SU-DHL-6 (cell line): Measurements from ENCODE around the gene CCDC85C.

Source experiments
- EZH2phosphoT487 ChIP-seq: fragments of 200-600 bp; sonication (generic), shearing (Covaris generic); conservative IDR thresholded peaks from 2 replicates; pipeline ENCODE4 v1.6.1; 2018; ENCODE audit warnings: mild to moderate bottlenecking, antibody characterized with exemption, low read length, moderate library complexity, mixed read lengths
- TF ChIP-seq, protein P1 (sequence below): fragments of 200-600 bp; sonication (generic); IDR thresholded peaks from one replicate; pipeline ENCODE4 v1.5.1; 2017; ENCODE audit warnings: antibody characterized with exemption, mild to moderate bottlenecking, low read length, moderate library complexity; ENCODE audit not compliant: insufficient read depth, poor library complexity, severe bottlenecking

DNA sequence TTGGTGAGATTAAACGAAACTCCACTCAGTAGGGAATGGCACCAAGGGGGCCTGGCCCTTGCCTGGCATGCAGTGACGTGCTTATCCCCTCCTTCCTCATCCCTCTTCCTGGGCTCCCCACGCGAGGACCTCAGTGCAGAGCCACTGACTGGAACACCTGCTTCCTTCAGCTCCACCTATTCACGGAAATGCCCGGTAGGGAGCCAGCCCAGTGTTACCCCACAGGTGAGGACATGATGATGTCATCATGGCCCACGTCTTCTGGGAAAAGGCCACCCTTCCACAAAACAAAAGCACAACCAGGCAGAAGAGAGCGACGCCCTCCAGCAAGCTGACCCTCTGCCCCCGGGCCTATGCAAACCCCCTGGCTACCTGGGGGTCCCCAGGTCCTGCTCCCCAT, 42.1 kb downstream of the CCDC85C start:
- no peak for TF ChIP-seq EZH2phosphoT487
- TF ChIP-seq, protein P1, sequence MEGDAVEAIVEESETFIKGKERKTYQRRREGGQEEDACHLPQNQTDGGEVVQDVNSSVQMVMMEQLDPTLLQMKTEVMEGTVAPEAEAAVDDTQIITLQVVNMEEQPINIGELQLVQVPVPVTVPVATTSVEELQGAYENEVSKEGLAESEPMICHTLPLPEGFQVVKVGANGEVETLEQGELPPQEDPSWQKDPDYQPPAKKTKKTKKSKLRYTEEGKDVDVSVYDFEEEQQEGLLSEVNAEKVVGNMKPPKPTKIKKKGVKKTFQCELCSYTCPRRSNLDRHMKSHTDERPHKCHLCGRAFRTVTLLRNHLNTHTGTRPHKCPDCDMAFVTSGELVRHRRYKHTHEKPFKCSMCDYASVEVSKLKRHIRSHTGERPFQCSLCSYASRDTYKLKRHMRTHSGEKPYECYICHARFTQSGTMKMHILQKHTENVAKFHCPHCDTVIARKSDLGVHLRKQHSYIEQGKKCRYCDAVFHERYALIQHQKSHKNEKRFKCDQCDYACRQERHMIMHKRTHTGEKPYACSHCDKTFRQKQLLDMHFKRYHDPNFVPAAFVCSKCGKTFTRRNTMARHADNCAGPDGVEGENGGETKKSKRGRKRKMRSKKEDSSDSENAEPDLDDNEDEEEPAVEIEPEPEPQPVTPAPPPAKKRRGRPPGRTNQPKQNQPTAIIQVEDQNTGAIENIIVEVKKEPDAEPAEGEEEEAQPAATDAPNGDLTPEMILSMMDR, result no peak
